WTC11 (cell line): Measurements from ENCODE around the gene UBTD1. TPM values are rescaled to one million over a fixed set of nuclear protein-coding genes. Genes with fewer than 3 reads are reported as not detected.

Experiments used
- ATAC-seq: fragments of 200-7000 bp; cut with Tn5 transposase; 2 replicates; pipeline ENCODE4 v1.10.0; 2021; ENCODE audit warnings: mild to moderate bottlenecking, moderate library complexity
- CTCF ChIA-PET: fragments of 300-600 bp; sonication (Branson Sonifier 250); formaldehyde crosslinking; loops from one replicate; lab custom pipeline; 2021; ENCODE audit warnings: antibody characterized with exemption; lab: Charles Lee
- POLR2A ChIA-PET: fragments of 350-600 bp; sonication (Branson Sonifier 250); formaldehyde crosslinking; loops from one replicate; lab custom pipeline; 2021; ENCODE audit warnings: antibody characterized with exemption; lab: Charles Lee
- DNase-seq: peaks from one replicate; pipeline ENCODE4 v3.0.0; 2021; ENCODE audit warnings: low spot score
- H3K27ac Mint-ChIP-seq: 2 replicates; pipeline ENCODE4 v1.8.0; 2021; ENCODE audit warnings: mixed read lengths
- H3K27me3 Mint-ChIP-seq: 2 replicates; pipeline ENCODE4 v1.8.0; 2021; ENCODE audit warnings: low read depth, mild to moderate bottlenecking, moderate library complexity, mixed read lengths
- H3K36me3 Mint-ChIP-seq: 2 replicates; pipeline ENCODE4 v1.8.0; 2021; ENCODE audit warnings: mixed read lengths
- H3K4me1 Mint-ChIP-seq: 2 replicates; pipeline ENCODE4 v1.8.0; 2022; ENCODE audit warnings: mixed read lengths
- H3K4me3 Mint-ChIP-seq: 2 replicates; pipeline ENCODE4 v1.8.0; 2021; ENCODE audit warnings: mild to moderate bottlenecking, moderate library complexity, mixed read lengths
- H3K9me3 Mint-ChIP-seq: 2 replicates; pipeline ENCODE4 v1.8.0; 2021; ENCODE audit warnings: mixed read lengths
- EMX1 ChIP-seq: fragments of 250-450 bp; sonication (Bioruptor Pico); IDR thresholded peaks from 2 replicates; pipeline ENCODE4 v1.8.0; 2021; ENCODE audit warnings: mild to moderate bottlenecking
- ESRRA ChIP-seq: sonication (generic); formaldehyde crosslinking; IDR thresholded peaks from 2 replicates; pipeline ENCODE4 v1.8.1; 2022; ENCODE audit warnings: mild to moderate bottlenecking, missing genetic modification reagents, borderline replicate concordance
- FOXJ3 ChIP-seq: sonication (generic); formaldehyde crosslinking; IDR thresholded peaks from 2 replicates; pipeline ENCODE4 v1.9.0; 2021; ENCODE audit warnings: missing genetic modification reagents, mild to moderate bottlenecking, borderline replicate concordance
- FOXK1 ChIP-seq: sonication (generic); formaldehyde crosslinking; IDR thresholded peaks from 2 replicates; pipeline ENCODE4 v1.8.0; 2022; ENCODE audit warnings: mild to moderate bottlenecking, moderate library complexity, missing genetic modification reagents
- MXD4 ChIP-seq: fragments of 250-450 bp; sonication (Bioruptor Pico); IDR thresholded peaks from 2 replicates; pipeline ENCODE4 v1.8.0; 2021; ENCODE audit warnings: mild to moderate bottlenecking, moderate library complexity, borderline replicate concordance
- MYBL2 ChIP-seq: sonication (generic); formaldehyde crosslinking; IDR thresholded peaks from 2 replicates; pipeline ENCODE4 v1.8.1; 2023; ENCODE audit warnings: mild to moderate bottlenecking, moderate library complexity, missing genetic modification reagents
- NFYB ChIP-seq: sonication (generic); formaldehyde crosslinking; conservative IDR thresholded peaks from 2 replicates; pipeline ENCODE4 v1.8.0; 2022; ENCODE audit warnings: low read depth, missing genetic modification reagents
- SMAD3 ChIP-seq: sonication (generic); formaldehyde crosslinking; IDR thresholded peaks from 2 replicates; pipeline ENCODE4 v1.8.0; 2022; ENCODE audit warnings: missing genetic modification reagents, mild to moderate bottlenecking, borderline replicate concordance
- SP1 ChIP-seq: sonication (generic); formaldehyde crosslinking; conservative IDR thresholded peaks from 2 replicates; pipeline ENCODE4 v1.8.1; 2022; ENCODE audit warnings: missing genetic modification reagents
- TEAD4 ChIP-seq: sonication (generic); formaldehyde crosslinking; IDR thresholded peaks from 2 replicates; pipeline ENCODE4 v1.8.0; 2022; ENCODE audit warnings: mild to moderate bottlenecking, missing genetic modification reagents
- ZBTB21 ChIP-seq: sonication (generic); formaldehyde crosslinking; IDR thresholded peaks from 2 replicates; pipeline ENCODE4 v1.8.1; 2023; ENCODE audit warnings: mild to moderate bottlenecking, missing genetic modification reagents, borderline replicate concordance
- ZNF219 ChIP-seq: sonication (generic); formaldehyde crosslinking; IDR thresholded peaks from 2 replicates; pipeline ENCODE4 v1.8.0; 2023; ENCODE audit warnings: missing genetic modification reagents, mild to moderate bottlenecking, borderline replicate concordance
- ZNF416 ChIP-seq: fragments of 250-450 bp; sonication (Bioruptor Pico); IDR thresholded peaks from 2 replicates; pipeline ENCODE4 v1.9.0; 2021; ENCODE audit warnings: mild to moderate bottlenecking, inconsistent platforms
- total RNA-seq: library from RNA; stranded (reverse); gene quantifications from 3 replicates; pipeline ENCODE4 v1.2.3, GENCODE V29; 2021
- TF ChIP-seq, protein P1 (sequence below): sonication (generic); formaldehyde crosslinking; IDR thresholded peaks from 2 replicates; pipeline ENCODE4 v1.8.0; 2022; ENCODE audit warnings: mild to moderate bottlenecking, missing genetic modification reagents
- TF ChIP-seq, protein P2 (sequence below): sonication (generic); formaldehyde crosslinking; IDR thresholded peaks from 2 replicates; pipeline ENCODE4 v1.8.1; 2023; ENCODE audit warnings: mild to moderate bottlenecking, missing genetic modification reagents, moderate library complexity
- TF ChIP-seq, protein P3 (sequence below): sonication (generic); formaldehyde crosslinking; IDR thresholded peaks from 2 replicates; pipeline ENCODE4 v1.8.1; 2023; ENCODE audit warnings: mild to moderate bottlenecking, missing genetic modification reagents, moderate library complexity
- TF ChIP-seq, protein P4 (sequence below): fragments of 200-600 bp; IDR thresholded peaks from 2 replicates; pipeline ENCODE4 v1.8.0; 2022; ENCODE audit warnings: antibody characterized with exemption
- TF ChIP-seq, protein P5 (sequence below): sonication (generic); formaldehyde crosslinking; IDR thresholded peaks from 2 replicates; pipeline ENCODE4 v1.8.0; 2022; ENCODE audit warnings: mild to moderate bottlenecking, missing genetic modification reagents
- TF ChIP-seq, protein P6 (sequence below): sonication (generic); formaldehyde crosslinking; IDR thresholded peaks from 2 replicates; pipeline ENCODE4 v1.8.0; 2023; ENCODE audit warnings: missing genetic modification reagents
- TF ChIP-seq, protein P7 (sequence below): sonication (generic); formaldehyde crosslinking; IDR thresholded peaks from 2 replicates; pipeline ENCODE4 v1.8.0; 2022; ENCODE audit warnings: mild to moderate bottlenecking, missing genetic modification reagents
- TF ChIP-seq, protein P8 (sequence below): fragments of 250-450 bp; sonication (Bioruptor Pico); conservative IDR thresholded peaks from 2 replicates; pipeline ENCODE4 v1.9.0; 2021; ENCODE audit warnings: mild to moderate bottlenecking

Gene UBTD1
- total RNA-seq, 1 experiment from 2014 or later, result 35.7 TPM

DNA sequence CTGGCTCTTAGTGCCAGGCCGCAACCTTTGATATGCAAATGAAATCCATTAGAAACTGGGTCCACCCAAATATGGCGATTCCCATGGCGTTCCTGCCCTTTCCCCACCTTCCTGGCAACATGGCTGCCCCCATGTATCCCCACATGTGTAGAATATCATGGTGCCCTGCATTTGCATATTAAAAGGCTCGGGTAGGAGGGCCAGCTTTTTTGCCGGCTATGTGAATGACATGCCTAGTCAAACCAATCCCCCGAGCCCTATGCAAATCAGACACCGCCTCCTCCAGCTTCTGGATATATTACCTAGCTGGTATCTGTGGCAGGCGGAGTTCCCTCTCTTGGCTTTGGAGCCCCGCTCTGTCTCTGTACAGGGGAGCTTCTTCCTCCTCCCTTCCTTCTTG lies 18.8 kb upstream of the UBTD1 start:
- peak; percentile 87 for DNase-seq
- CTCF ChIA-PET, result interaction anchor here (0.7 to 2.1 kb wide), 15 partner anchors 15 to 197 kb away, joined by 3 to 6 read pairs (median 4); partner anchors contain the start of genes ANKRD2, RRP12 and UBTD1
- no peaks in the 10 kb centered on the region for H3K27me3 Mint-ChIP-seq
- peak overlapping the region; percentile 94 for H3K27ac Mint-ChIP-seq
- H3K4me1 Mint-ChIP-seq, result peaks cover 21% of the 10 kb centered on the region
- TF ChIP-seq, protein P1, sequence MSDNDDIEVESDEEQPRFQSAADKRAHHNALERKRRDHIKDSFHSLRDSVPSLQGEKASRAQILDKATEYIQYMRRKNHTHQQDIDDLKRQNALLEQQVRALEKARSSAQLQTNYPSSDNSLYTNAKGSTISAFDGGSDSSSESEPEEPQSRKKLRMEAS, result peak; percentile 55; the same call in 1 of the 2 replicates
- peak; percentile 38; the same call in 1 of the 2 replicates for TF ChIP-seq SP1 (CRISPR knock-in tag)
- TF ChIP-seq, protein P2, sequence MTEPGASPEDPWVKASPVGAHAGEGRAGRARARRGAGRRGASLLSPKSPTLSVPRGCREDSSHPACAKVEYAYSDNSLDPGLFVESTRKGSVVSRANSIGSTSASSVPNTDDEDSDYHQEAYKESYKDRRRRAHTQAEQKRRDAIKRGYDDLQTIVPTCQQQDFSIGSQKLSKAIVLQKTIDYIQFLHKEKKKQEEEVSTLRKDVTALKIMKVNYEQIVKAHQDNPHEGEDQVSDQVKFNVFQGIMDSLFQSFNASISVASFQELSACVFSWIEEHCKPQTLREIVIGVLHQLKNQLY (CRISPR knock-in tag), result no peak
- TF ChIP-seq, protein P3, sequence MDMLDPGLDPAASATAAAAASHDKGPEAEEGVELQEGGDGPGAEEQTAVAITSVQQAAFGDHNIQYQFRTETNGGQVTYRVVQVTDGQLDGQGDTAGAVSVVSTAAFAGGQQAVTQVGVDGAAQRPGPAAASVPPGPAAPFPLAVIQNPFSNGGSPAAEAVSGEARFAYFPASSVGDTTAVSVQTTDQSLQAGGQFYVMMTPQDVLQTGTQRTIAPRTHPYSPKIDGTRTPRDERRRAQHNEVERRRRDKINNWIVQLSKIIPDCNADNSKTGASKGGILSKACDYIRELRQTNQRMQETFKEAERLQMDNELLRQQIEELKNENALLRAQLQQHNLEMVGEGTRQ (CRISPR knock-in tag), result 0 out of 2 replicates have a peak, but pooled peaks have one; percentile 18
- 0 out of 2 replicates have a peak, but pooled peaks have one; percentile 41 for TF ChIP-seq FOXK1 (CRISPR knock-in tag)
- no peak for TF ChIP-seq EMX1 (CRISPR knock-in tag)
- TF ChIP-seq, protein P4, sequence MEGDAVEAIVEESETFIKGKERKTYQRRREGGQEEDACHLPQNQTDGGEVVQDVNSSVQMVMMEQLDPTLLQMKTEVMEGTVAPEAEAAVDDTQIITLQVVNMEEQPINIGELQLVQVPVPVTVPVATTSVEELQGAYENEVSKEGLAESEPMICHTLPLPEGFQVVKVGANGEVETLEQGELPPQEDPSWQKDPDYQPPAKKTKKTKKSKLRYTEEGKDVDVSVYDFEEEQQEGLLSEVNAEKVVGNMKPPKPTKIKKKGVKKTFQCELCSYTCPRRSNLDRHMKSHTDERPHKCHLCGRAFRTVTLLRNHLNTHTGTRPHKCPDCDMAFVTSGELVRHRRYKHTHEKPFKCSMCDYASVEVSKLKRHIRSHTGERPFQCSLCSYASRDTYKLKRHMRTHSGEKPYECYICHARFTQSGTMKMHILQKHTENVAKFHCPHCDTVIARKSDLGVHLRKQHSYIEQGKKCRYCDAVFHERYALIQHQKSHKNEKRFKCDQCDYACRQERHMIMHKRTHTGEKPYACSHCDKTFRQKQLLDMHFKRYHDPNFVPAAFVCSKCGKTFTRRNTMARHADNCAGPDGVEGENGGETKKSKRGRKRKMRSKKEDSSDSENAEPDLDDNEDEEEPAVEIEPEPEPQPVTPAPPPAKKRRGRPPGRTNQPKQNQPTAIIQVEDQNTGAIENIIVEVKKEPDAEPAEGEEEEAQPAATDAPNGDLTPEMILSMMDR, result no peak
- no peak for TF ChIP-seq ZBTB21 (CRISPR knock-in tag)
- H3K9me3 Mint-ChIP-seq, result no peaks in the 10 kb centered on the region
- peak overlapping the region; percentile 11 for H3K4me3 Mint-ChIP-seq
- peak; percentile 96 for ATAC-seq
- POLR2A ChIA-PET, result interaction anchor here (0.9 to 1.4 kb wide), 5 partner anchors 12 to 207 kb away, joined by 3 to 5 read pairs (median 4); partner anchors contain the start of genes AVPI1 and UBTD1
- peaks cover 43% of the 10 kb centered on the region for H3K36me3 Mint-ChIP-seq

DNA sequence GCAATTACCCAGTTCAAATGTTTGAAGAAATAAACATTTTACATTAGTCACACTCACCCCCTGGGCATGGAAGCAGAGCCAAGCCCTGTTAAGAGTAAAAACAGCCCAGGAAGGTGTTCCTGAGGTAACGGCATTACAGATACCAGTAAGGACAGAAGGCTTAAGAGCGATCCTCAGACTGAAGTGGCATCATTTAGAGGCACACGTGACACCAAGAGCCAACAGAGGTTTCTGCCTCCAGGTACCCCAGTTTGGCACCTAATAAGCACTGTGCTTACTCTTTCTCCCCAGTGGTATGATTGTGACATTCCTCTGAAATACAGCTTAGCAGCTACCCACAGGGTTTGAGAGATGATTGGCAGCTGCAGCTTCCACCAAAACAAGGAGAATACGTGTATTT lies 17.7 kb upstream of the UBTD1 start:
- CTCF ChIA-PET, result interaction anchor here (0.7 to 2.1 kb wide), 5 partner anchors 17 to 196 kb away, joined by 3 to 6 read pairs (median 5); no protein-coding TSS in a partner anchor
- DNase-seq (no peak), ATAC-seq (no peak)
- Mint-ChIP-seq H3K36me3 (peaks cover 38% of the 10 kb centered on the region), H3K27me3 (no peaks in the 10 kb centered on the region), H3K9me3 (no peaks in the 10 kb centered on the region), H3K4me1 (peaks cover 21% of the 10 kb centered on the region), H3K27ac (peak overlapping the region; percentile 94), H3K4me3 (no peak overlapping the region)
- POLR2A ChIA-PET, result interaction anchor here (1.4 kb wide), 1 partner anchor 16 kb away, joined by 4 read pairs; no protein-coding TSS in a partner anchor
- TF ChIP-seq, protein P5, sequence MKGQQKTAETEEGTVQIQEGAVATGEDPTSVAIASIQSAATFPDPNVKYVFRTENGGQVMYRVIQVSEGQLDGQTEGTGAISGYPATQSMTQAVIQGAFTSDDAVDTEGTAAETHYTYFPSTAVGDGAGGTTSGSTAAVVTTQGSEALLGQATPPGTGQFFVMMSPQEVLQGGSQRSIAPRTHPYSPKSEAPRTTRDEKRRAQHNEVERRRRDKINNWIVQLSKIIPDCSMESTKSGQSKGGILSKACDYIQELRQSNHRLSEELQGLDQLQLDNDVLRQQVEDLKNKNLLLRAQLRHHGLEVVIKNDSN (CRISPR knock-in tag), result no peak
- TF ChIP-seq ZNF416 (CRISPR knock-in tag) (no peak), NFYB (CRISPR knock-in tag) (no peak), SMAD3 (no peak), TEAD4 (CRISPR knock-in tag) (no peak), MXD4 (no peak), SP1 (CRISPR knock-in tag) (no peak), FOXJ3 (CRISPR knock-in tag) (no peak), MYBL2 (CRISPR knock-in tag) (no peak), ZNF219 (CRISPR knock-in tag) (no peak), EMX1 (CRISPR knock-in tag) (no peak), ESRRA (CRISPR knock-in tag) (no peak)
- TF ChIP-seq, protein P4, result no peak
- TF ChIP-seq, protein P6, sequence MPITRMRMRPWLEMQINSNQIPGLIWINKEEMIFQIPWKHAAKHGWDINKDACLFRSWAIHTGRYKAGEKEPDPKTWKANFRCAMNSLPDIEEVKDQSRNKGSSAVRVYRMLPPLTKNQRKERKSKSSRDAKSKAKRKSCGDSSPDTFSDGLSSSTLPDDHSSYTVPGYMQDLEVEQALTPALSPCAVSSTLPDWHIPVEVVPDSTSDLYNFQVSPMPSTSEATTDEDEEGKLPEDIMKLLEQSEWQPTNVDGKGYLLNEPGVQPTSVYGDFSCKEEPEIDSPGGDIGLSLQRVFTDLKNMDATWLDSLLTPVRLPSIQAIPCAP (CRISPR knock-in tag), result no peak
- TF ChIP-seq, protein P7, sequence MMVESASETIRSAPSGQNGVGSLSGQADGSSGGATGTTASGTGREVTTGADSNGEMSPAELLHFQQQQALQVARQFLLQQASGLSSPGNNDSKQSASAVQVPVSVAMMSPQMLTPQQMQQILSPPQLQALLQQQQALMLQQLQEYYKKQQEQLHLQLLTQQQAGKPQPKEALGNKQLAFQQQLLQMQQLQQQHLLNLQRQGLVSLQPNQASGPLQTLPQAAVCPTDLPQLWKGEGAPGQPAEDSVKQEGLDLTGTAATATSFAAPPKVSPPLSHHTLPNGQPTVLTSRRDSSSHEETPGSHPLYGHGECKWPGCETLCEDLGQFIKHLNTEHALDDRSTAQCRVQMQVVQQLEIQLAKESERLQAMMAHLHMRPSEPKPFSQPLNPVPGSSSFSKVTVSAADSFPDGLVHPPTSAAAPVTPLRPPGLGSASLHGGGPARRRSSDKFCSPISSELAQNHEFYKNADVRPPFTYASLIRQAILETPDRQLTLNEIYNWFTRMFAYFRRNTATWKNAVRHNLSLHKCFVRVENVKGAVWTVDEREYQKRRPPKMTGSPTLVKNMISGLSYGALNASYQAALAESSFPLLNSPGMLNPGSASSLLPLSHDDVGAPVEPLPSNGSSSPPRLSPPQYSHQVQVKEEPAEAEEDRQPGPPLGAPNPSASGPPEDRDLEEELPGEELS (CRISPR knock-in tag), result no peak
- TF ChIP-seq, protein P8, sequence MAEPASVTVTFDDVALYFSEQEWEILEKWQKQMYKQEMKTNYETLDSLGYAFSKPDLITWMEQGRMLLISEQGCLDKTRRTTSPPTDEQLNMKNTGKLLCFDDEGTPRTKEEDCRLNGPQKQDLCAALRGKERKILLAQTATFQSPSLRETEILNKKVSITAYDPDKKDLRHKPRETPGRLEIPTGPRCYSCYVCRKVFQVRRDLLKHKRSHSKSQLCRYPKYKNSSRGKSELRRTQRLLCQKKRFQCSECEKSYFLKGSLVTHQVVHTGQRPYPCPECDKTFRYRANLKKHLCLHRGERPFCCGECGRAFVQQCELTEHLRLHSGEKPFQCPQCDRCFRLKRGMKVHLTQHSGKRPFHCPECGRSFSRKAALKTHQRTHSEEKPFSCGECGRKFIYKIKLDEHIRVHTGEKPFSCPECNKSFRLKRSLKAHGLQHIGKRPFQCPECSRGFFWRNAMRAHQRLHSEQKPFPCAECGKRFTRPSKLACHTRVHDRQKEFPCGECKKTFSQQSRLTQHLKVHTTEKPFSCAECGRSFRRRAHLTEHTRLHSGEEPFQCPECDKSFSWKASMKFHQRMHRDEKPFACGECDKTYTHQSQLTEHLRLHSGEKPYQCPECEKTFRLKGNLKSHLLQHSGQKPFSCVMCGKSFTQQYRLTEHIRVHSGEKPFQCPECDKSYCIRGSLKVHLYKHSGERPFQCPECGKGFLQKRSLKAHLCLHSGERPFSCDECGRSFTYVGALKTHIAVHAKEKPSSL, result no peak
